ENCODE results near the gene SORBS2.

The SORBS2 gene

DNA sequence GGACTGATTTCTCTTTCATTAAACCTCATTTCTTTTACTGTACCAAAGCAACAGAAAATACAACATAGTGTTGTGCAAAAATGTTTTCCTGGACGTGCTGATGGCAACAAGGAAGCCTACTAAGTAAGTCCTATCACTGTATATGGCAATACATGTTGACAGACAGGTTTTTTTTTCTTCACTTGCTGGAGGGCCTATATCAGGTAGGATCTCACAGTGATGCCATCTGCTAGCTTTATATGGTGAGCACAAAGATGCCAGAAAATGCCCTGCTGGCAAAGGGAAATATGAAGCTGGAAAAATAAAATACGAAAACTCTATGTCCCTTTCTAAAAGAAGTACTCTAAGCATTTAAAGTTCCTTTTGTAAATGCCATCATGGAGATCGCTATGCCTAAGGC is 157.7 kb downstream of the SORBS2 start:
- DNase-seq (ENCODE audit: insufficient read length, low spot score) (no peak), FAIRE-seq (no peak)

DNA sequence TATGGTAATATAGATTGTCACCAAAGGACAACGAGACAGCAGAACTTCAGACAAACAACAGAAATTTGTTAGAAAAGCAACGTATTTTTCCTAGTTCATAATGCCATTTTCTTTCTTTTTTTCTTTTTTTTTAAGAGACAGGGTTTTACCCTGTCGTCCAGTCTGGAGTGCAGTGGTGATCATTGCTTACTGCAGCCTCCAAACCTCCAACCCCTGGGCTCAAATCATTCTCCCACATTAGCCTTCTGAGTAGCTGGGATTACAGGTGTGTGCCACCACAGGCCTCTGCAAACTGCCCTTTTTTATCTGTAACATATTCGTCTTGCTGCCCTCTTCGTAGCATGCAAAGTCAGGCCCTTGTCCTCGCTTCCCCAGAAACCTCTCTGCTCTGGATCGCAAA is 160.1 kb downstream of the SORBS2 start:
- DNase-seq (ENCODE audit: insufficient read length, low spot score): no peak
- no peak for FAIRE-seq

DNA sequence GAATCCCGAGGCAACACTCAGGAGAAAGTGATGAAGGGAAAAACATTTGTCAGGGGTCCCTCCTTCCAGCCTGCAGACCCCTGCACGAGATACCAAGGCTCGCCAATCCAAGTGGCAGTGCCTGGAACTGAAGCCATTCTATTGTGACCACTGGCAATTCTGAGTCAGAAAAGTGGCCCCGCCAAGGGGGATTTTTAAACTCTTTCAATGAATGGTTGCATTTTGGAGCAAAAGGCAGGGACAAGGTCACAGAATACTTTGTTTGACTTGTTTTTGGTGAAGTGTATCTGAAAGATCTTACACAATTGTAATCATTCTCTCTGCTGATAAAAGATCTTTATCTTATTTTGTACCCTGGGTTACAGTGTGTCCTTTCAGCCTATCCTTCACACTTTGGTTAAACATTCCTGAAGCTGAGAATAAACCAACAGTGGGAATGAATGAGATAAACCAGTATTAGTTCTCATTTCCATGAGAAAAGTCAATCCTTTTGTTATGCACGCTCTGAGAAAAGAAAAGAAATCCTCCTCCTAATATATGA is 160.8 kb downstream of the SORBS2 start:
- DNase-seq (ENCODE audit: insufficient read length, low spot score) (no peak), FAIRE-seq (no peak)

DNA sequence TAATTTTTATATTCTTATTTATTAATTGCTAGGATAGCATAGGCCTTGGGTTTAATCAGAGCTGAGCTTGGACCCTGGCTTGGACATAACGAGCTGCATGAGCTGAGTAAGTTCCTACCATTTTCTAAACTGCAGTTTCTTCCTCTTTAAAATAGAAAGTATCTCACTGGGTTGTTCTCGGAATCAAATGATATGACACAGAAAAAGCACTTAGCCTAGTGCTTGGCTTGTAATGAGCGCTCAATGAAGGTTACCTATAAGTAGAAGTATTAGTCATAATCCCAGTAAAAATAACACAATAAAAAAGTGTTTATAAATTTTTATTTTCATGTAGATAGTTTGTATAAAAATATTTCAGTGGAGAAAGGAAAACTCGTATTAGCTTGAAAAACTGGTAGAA is 163.4 kb downstream of the SORBS2 start:
- no peak for FAIRE-seq

DNA sequence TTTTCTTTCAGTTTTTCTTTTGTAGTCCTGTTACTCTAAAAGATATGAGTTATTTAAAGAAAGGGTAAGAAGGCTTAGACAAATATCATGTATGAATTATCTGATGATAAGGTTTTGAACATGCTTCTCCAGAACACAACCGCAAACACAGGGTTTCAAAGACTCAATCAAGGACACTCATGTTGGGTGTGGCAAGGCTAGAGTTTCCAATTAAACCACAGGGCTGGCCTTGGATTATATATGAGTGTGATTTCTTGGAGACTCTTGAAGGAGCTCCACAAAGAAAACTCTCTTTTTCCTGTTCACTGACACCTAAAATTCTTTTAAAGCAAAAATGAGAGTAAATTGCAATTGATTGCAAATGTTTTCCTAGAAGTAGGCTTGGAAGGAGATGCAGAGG is 166.6 kb downstream of the SORBS2 start:
- DNase-seq (ENCODE audit: insufficient read length, low spot score) (no peak), FAIRE-seq (no peak)

More for the DNA sequence above, 163.4 kb downstream of the SORBS2 start:
- no peak for DNase-seq (ENCODE audit: insufficient read length, low spot score)

DNA sequence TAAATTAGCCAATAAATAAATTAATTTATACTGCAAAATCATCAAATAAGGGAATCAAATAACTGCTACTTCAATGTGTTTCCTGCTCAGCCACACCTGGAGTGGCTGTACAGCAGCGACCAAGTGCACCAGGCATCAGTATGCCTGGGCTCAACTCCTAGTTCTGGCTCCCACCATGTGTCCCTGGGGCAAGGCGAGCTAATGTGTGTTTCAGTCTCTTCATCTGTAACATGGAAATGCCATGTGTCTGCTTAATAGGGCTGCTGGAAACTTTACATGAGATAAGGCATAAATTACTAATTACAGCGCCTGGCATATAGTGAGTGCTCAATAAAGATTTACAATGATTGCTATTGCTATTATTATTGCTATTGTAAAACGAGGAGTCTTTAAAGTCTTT is 167.6 kb downstream of the SORBS2 start:
- DNase-seq (ENCODE audit: insufficient read length, low spot score): no peak
- FAIRE-seq: no peak

DNA sequence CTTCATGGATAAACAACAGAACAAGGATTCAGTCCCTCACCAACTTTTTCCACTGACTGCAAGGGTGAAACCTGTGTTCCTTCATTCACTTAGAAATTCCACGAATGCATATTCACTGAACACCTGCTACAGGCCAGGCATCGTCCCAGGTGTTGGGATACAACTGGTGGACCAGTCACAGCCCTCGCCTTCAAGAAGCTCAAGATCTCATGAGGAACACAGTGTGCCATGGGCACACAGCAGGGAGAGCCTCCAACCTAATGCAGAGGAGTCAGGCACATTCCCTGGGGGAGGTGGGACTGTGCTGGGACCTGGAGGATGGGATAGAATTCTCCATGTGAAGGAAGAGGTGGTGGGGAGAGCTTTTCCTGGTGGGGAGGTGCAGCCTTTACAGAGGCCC is 169.1 kb downstream of the SORBS2 start:
- DNase-seq (ENCODE audit: insufficient read length, low spot score) (no peak), FAIRE-seq (no peak)

DNA sequence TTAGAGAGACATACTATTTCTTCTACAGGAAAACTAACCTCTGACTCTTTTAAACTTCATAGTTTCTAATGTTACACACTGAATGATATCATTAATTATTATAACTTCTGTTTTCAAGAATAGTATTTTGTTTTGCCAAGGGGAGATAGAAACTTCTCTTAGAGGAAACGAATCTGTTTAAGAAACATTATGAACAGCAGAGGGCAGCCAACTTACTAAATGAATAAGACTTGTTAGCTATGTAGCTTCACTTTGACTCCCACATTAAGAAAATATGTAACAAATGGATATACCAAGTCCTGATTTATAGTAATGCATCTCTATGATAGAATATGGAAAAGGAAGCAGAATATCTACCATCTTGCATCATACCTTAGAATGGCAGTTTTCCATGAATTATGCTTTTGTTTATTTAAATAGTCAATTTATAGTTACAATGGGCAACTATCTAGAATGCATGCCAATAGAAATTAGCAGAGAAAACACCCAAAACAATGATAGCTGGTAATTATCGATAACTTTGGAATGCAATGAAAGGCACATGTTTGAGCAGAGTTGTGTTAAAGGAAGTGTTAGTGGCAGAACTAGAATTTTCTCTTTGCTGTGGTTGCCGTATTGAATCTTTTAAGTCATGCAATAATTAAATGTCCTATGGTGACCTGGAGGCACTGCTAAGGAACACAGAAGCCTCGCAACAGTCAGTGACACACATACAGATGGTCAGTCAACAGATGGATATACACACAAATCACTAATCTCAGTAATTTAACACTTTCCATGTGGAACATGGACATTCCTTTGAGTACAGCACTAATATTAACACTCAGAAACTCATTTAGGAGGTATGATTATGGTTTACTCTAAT is 171.0 kb downstream of the SORBS2 start:
- FAIRE-seq (no peak), DNase-seq (ENCODE audit: insufficient read length, low spot score) (peak; percentile 59)

DNA sequence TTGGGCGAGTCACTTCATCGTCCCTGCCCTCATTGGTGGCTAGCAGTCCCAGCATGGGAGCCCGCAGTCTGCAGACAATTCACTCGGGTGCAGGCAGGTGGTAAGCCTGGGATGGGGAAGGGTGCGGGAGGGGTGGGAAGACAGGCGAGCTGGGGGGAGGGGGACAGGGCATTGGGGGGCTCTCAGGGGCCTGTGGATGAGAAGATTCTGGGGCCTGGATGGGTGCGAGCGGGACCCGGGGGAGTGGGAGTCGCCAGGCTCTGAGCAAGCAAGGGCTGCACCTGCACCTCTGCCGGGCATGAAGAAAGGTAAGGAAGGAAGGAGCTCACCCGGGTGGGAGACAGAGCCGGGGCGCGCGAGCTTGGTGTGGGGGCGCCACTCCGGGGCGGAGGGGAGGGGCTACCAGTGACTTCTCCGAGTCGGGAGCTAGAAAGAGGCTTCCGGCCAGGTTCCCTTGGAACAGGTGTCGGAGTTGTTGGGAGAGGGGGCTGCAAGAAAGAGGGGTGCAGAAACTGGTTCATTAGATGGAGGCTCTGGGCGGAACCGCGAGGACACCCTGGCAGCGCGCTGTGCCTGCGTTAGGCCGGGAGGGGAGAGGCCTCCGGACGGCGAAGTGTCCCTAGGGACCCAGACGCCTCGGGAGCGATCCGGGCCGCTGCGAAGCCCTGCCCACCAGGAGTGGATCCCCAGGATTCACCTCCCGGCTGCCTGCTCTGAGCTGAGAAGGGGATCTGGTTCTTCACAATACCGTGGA is 173.3 kb downstream of the SORBS2 start:
- FAIRE-seq: no peak
- DNase-seq (ENCODE audit: insufficient read length, low spot score): no peak

DNA sequence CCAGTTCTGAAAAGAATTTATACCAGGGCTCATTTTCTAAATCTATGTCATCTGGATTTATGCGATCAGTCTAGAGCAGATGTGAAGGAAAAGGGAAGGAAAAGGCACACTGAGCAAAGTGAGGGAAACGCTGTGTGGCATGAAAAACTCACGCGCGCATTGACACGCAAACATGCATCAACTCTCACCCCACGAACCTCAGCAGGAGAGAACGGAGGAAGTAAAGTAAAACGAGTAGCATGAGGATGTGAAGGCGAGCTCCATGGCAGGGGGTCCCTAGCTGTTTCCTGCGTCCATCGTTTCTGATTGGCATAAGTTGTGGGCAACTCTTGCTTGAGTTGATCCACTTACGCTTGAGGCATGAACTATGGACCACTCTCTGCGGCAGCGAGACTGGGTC is 173.9 kb downstream of the SORBS2 start:
- DNase-seq (ENCODE audit: insufficient read length, low spot score): no peak
- FAIRE-seq: no peak

DNA sequence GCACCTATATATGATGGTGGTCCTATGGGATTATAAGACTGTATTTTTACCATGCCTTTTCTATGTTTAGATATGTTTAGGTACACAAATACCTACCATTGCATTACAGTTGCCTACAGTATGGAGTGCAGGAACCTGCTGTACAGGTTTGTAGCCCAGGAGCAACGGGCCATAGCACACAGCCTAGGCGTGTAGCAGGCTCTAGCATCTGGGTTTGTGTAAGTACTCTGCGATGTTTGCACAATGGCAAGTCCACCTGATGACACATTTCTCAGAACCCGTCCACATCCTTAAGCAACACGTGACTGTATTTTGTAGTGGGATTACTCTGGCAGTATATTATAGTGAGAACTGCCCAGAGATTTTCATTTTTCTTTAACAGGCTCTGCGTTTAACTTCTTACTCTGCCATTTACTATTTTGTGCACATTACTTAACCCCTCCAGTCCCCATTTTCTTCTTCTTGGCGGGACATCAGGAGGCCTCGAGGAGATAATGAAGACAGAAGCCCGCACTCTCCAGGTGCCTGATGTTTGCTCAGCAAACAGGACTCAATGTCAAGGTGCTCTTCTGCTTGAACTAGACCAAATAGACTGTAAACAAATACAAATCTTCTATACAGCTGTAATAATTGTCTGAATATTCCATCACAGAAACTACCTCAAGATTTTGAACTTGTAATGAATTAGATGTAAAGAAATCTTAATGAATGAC is 174.7 kb downstream of the SORBS2 start:
- DNase-seq (ENCODE audit: insufficient read length, low spot score) (no peak), FAIRE-seq (peak; percentile 67)

DNA sequence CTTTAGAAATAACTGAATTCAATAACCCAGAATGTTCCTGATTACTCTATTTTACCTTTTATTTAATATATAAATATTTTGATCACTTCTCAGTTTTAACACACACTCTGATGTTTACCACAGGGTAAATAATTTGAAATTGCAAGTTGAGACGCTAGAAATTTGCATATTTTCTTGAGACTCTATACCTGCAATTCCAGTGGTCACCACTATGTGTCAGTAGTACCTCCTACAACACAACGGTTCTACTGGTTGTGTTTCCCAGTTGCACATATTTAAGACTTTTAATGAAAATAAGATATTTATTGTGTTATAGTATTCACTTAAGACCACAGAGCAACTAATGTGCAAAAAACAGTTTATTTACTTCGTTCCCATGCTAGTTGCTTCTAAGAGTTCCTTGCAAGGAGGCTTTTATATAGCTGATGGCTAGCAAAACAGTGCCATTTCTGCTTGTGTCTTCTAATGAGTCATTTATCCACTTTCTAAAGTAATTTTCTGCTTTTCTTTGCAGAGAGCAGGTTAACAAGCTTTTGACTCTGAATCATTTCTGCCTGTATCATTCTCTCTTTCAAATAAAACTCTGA is 177.8 kb downstream of the SORBS2 start:
- DNase-seq (ENCODE audit: insufficient read length, low spot score): no peak
- FAIRE-seq: no peak

DNA sequence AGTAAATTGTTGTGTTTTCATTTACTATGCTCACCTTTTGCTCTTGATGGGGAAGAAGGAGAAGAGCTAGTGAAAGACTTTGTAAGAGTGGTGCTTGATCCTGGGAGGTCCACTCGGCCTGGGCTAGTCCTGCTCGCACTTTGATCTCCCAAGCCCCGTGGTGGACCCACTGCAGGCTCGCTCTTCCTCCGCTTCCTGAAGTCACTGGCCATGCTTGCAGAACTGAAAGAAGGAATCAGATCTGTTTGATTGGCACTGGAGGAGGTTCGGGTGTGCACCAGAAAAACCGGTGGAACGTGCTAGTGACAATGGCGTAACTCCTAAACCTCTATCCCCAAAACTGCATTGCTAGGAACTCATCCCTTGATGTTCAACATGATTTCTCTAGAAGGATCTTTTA is 185.2 kb downstream of the SORBS2 start:
- FAIRE-seq (no peak), DNase-seq (ENCODE audit: insufficient read length, low spot score) (no peak)

DNA sequence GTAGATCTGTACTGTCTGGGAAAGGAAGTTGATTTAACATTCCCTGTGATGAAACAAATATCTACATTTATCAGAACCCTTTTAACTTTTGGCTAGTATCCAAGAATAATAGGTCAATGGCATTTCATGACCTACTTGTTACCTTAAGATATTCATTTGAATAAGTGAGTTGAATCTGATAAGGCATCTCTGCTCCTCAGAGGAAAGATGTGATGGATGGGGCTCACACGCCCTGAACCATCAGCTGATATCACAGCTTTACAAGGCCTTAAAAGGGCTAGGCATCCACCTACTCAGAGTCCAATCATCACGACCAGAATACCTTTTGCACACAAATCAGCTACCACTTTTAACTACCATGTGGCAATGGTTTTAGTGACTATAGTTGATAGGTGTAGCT is 186.5 kb downstream of the SORBS2 start:
- FAIRE-seq (no peak), DNase-seq (ENCODE audit: insufficient read length, low spot score) (no peak)

DNA sequence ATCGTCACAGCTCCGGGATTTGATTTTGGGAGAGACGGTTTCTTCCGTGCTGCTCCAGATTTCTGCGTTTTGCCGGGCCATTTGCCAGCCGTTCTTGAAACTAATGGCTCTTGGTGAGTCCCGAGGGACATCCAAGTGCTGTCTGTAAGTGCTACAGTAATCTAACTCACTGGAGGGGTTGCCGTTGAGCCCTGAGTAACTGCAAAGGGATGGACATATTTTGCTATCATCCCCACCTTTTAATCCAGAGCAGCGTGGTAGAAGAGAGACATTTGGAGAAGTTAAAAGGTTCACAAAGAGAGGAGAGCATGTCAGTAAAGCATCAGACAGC is 187.8 kb downstream of the SORBS2 start:
- no peak for DNase-seq (ENCODE audit: insufficient read length, low spot score)
- no peak for FAIRE-seq

DNA sequence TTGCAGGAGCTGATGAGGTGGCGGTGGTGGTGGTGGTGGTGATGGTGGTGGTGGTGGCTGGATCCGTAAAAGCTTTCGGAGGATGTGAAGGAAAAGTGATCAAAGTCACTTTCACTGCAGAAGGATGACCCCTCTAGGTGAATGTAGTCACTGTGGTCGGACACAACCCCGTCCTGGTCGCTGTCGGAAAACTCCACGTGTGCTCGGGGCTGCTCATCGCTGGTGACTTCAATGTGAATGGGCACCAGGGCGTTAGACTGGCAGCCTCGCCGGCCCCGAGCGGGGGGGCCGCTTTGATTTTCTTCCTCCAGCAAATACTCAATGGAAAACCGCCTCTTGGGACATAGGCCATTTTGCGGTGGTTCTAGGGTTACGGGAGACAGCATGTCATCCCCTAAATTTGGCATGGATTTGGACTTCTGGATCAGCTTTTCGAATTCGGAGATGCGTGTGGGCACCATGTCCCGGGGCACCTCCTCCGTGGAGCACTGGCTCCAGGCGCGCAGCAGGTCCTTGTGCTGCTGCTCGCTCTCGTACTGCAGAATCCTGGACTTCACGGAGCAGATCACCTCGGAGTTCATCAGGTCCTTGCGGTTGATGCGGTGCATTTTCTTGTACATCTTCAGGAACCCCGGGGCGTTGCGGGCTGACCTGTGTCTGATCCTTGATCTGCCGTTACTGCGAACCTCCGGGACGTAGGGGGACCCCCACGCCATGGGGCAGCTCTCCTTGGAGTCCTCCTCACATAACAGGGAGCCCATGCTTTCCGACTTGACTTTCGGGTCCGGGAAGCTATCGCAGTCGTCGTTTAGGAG is 188.3 kb downstream of the SORBS2 start:
- FAIRE-seq (no peak), DNase-seq (ENCODE audit: insufficient read length, low spot score) (no peak)

DNA sequence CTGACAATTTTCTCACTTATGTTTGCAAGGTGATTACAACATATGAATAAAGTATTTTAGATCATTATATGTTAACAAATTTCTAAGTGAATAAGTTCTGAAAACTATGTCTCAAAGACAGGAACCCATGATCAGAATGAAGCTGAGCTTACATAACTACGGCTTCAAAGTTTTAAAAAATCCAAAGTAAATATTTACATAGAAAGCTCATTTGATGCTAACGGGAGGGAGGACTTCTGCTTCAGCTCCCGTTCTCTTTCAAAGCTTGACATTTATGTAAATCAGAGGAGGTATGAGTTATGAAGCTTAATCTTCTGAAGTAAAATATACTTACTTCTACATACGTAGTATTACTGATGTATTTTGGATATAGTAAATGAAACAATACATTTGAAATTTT is 203.8 kb downstream of the SORBS2 start:
- no peak for DNase-seq (ENCODE audit: insufficient read length, low spot score)
- FAIRE-seq: no peak

DNA sequence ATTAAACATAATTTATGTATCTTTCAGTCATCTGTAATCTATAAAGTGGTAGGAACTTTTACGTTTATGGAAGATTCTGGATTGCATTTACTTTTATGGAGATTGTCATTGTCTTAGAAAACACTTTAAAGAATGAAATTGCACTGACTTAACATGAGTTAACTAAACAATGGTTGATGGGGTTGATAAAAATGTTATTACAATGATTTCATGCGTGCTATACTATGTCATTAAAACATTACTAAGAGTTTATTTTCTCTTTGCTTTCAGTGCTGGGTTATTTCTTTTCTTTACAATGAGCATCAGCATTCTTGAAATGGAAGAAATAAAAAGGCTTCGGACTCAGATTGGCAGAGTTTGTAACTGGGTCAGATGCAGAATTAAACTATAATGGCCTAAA is 209.6 kb downstream of the SORBS2 start:
- FAIRE-seq (no peak), DNase-seq (ENCODE audit: insufficient read length, low spot score) (no peak)

DNA sequence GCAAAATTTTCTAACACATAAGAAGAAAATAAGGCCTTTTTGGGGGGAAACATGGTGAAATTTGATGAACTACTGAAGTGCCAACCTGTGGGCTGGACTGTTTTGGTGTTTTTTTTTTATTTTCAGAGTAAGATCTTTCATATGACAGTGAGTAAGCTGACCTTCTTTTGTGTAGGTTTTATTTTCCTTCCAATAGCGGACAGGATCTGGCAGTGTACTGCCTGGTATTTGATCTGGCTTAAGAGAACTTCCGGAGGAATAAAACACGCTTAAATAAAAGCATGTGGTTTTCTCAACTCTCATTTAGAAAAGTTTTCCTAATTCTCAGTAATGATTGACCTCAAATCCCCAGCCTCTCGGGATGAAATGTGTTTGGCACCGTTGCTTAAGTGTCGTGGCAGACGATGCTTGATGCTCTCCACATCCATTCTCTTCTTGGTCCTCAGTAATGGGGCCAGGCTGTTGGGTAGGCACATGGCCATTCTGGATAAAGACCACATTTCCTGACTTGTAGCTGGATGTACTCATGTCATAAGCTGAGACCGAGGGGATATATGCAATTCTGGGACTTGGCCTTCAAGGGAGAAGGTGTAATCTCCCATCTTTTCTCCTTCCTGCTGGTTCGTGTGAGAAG is 211.1 kb downstream of the SORBS2 start:
- DNase-seq (ENCODE audit: insufficient read length, low spot score) (no peak), FAIRE-seq (no peak)

All from HTR-8/SVneo (cell line).